Islet of Langerhans (tissue), 1 donor: ENCODE results near the gene DIS3L2.

ENCODE experiments used
- FAIRE-seq: peaks from one replicate; lab custom pipeline; 2011; peaks lifted over from hg19 to GRCh38; lab: Jason Lieb, UNC

DIS3L2 gene, protein sequence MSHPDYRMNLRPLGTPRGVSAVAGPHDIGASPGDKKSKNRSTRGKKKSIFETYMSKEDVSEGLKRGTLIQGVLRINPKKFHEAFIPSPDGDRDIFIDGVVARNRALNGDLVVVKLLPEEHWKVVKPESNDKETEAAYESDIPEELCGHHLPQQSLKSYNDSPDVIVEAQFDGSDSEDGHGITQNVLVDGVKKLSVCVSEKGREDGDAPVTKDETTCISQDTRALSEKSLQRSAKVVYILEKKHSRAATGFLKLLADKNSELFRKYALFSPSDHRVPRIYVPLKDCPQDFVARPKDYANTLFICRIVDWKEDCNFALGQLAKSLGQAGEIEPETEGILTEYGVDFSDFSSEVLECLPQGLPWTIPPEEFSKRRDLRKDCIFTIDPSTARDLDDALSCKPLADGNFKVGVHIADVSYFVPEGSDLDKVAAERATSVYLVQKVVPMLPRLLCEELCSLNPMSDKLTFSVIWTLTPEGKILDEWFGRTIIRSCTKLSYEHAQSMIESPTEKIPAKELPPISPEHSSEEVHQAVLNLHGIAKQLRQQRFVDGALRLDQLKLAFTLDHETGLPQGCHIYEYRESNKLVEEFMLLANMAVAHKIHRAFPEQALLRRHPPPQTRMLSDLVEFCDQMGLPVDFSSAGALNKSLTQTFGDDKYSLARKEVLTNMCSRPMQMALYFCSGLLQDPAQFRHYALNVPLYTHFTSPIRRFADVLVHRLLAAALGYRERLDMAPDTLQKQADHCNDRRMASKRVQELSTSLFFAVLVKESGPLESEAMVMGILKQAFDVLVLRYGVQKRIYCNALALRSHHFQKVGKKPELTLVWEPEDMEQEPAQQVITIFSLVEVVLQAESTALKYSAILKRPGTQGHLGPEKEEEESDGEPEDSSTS

DNA sequence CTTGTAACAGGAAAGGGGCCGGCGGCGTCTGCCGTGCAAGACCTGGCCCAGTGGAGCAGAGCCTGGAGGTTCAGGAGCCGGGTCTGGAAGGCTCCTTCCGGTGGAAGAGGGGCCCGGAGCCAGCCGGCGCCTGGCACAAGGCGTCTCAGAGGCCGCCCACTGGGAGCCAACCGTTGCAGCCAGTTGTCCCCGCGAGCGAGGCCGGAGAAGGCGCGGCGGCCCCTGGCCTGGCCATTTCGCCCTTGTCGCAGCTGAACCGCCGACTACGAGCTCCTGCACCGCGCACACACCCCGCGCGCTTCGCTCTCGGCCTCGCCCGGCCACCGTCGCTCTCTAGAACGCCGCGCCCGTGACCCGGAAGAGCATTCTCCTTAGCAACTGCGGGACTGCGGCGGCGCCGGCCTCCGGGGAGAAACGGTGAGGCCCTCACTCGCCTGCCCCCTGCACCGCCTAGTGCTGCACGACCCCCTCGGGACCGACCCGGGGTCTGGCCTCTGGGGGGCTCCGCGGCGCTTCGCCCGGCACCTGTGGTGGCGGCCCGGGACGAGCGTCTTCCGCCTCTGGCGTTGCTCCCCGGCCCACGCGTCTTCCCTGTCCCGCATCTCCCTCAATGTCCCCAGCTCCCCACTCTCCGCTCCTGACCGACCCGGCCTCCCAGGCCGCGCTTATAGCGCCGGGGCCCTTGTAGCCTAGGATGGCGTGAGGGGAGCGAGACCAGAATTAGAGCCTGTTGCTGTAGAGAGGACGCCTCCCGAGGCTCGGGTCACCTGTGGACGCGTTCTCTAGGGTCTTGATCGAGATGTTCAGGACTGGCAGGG lies at the start of gene DIS3L2:
TSS of gene DIS3L2 (plus strand) at position 365 of the 818 bp plus-strand sequence. CDS start 53,215 bp downstream, outside the sequence.
- FAIRE-seq = no peak

DNA sequence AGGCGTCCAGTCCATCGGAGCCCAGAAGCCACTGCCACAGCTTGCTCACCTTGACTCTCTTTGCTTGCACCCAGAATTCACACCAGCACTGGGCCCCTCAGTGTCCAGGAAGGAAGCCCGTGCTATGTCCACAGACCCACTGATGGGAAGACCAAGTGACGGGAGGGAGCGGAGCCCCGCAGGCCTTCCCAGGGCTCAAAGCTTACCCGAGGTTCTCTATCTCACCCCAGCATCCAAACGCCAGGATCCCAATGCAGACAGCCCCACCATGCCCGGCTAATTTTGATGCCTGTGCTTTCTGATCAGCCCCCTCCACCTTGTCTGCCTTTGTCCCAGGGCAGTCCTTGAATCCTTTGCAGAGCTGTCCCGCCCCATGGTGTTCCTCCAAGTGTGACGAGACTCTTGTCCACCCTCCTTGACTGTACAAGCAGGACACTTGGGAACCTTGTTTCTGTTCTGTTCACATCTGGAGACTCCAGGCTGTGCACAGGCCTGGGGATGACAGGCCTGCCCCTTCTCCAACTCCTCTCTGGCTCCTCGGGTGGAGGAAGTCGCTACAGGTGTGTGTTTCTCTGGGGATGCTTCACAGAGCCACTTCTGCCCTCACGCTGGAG lies 47.3 kb upstream of the DIS3L2 start:
- no peak for FAIRE-seq

DNA sequence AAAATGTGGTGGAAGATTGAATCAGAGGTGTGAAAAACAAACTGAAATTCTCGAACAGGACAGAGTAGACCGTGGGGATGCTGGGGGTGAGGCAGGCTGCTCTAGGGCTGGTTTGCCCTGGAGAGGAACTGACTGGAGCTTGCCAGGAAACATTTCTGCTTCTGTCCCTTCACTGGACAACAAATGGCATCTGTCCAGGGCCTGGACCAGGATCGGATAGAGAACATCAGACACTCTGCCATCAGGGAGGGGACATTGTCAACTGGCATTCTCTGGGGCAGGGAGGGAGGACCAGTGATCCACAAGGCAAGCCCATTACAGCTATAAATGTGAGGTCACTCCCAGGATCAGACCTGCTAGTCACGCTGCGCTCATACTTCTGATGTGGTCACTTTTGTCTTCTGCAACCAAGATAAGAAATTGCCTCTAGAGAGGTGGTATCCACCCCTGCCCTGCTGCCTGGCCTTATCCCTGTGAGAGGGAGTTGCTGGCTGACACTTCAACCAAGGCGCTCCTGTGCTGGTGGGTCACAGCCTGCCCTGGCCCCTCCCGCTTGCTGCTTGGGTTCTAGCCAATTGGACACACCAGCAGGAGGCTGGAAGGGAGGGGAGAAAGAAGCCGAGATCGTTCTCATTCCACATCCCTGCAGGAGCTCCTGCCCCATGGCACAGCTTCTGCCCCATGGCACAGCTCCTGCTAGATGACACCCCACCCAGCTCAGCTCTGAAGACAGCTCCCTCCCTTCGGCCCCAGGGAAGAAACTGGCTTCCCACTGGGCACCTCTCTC lies 44.0 kb upstream of the DIS3L2 start:
- no peak for FAIRE-seq

DNA sequence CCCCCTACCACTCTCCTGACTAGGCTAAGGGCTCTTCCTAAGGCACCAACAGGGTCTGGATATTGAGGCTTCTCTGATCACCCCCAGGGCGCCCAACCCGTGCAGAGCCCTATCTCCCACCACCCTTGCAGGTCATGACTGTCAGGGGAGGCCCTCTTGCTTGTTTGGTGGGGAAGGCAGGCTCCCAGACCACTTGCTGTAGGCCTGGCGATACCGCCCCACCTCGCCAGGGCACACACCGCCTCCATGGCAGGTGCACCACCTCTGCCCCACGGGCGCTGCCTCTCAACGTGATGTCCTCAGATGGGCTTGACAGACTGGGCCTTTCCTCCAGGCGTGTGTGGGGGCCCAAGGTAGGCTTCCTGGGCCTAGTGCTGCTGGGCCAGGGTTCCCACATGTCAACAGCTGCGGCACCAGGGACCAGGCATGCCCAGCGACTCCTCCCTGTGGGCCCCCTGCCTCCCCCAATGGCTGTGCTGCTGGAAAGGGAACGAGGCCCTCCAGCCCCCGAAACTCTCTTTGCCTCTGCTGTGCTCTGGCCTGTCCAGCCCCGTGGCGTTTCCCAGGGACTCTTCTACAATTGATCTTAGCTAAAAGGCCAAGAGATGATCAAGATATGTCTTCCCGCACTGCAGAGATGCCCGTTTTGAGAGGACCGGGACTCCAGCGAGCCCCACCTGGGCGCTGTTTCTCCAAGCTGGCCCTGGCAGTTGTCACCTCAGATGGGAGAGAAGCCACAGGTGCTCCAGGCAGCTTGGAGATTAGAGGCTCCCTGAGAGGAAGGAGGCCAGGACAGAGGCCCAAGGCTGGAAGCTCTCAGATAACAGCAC lies 42.8 kb upstream of the DIS3L2 start:
- FAIRE-seq = no peak

DNA sequence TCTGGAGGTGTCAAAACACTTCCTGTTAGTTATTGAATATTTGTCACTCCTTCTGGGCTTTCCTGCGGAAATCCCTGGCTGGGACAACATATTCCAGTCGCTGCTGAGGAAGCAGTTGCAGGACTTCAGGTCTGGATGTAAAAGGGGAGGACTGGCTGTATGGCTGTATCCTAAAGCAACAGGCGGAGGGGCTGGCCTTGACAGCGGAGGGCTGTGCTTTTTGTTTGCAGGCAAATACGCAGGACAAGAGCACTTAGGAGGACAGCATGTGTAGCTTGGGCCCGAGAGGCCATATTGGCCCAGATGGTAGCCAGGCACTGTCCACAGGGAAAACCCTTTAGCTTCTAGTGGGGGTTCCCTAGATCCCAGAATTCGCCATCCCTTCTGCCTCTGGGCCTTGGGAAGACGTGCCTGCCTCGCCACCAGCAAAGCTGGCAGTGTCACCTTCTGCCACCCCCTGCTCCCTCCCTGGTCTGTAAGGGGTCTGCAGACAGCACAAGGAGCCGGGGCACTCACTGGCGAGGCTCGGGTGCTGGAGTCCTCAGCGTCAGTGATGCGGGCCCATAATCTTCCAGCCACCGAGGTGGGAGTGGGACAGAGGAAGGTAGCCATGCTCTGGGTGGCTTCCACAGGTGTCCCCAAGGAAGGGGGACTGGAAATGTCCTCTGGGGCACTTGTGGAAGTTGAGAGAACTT lies 42.0 kb upstream of the DIS3L2 start:
- no peak for FAIRE-seq

DNA sequence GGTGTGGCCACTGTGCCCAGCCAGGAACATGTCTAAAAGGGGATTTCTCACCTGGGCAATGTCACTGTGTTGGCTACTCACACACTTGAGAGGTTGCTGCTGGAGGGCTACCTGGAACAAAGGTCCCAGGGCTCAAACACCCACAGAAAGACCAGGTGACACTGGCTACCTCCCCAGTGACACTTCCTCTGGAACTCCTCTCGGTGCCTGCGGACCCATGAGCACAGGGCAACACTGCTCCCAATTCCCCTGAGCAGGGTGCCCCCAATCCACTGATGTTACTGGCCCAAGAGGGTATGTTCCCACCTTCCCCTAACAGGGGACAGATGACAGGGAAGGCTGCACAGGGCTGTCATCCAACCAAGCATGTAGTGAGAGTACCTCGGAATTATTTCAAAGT lies 41.1 kb upstream of the DIS3L2 start:
- no peak for FAIRE-seq

DNA sequence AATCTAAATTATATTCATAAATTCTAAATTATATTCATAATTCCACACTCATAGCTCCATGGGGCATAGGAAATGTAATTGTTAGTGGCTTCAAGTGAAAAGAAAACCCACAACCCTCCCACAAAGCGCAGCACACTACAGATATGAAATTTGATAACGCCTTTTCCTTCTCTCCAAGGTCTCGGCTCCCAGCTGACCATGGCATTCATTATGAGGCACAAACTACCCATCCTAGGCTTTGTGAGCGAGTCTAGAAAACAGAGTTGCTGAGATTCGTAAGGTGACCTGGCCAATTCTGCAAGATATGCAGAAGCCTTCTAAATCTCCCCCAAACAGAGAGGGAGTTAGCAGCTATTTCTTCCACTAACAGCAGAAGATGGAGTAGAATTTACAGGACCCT lies 40.7 kb upstream of the DIS3L2 start:
- no peak for FAIRE-seq

DNA sequence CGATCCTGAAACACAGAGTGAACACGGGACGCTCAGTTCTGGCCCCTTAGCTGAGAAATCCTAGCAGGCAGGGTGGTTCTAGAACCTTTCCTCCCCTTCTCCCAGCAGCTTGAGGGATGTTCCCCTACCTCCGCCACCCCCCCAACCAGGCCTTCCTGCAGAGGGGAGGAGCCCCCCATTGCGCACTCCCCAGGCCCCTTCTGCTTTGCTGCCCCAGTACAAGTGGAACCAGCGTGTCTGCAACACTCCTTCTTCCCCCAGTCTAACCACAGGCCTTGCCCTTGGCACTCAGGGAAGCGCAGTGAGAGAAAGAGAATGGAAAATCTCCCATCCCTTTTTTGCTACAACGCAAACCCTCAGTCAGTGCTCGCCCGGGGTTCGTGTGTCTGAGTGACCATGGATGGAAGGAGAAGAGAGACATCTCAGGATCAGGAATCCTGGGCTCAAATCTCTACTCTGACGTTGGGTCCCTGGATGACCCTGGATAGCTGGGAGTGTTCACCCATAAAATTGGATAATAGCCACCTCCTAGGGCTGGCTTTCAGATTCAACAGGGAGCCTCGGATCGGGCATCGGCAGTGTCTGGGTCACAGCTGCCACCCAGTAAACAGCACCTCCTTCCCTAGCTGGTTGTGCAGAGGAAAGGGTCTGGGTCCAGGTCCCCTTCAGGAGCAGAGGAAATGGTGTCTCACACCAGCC lies 39.1 kb upstream of the DIS3L2 start:
- no peak for FAIRE-seq

DNA sequence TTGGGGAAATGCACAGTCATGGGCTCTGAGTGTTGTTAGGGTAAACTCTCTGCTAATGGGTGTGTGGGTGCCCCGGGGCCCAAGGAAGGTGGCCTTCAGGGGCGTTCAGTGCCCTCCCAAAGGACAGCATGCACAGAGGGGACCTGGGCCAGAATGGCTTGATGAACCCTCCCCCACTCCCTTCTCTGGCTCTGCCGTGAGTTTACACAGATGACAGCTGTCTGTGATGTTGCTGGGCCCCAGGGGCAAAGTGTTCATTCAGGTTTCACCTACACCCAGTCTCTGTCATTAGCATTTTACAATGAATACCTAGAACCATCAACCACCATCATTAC lies 38.5 kb upstream of the DIS3L2 start:
- no peak for FAIRE-seq

DNA sequence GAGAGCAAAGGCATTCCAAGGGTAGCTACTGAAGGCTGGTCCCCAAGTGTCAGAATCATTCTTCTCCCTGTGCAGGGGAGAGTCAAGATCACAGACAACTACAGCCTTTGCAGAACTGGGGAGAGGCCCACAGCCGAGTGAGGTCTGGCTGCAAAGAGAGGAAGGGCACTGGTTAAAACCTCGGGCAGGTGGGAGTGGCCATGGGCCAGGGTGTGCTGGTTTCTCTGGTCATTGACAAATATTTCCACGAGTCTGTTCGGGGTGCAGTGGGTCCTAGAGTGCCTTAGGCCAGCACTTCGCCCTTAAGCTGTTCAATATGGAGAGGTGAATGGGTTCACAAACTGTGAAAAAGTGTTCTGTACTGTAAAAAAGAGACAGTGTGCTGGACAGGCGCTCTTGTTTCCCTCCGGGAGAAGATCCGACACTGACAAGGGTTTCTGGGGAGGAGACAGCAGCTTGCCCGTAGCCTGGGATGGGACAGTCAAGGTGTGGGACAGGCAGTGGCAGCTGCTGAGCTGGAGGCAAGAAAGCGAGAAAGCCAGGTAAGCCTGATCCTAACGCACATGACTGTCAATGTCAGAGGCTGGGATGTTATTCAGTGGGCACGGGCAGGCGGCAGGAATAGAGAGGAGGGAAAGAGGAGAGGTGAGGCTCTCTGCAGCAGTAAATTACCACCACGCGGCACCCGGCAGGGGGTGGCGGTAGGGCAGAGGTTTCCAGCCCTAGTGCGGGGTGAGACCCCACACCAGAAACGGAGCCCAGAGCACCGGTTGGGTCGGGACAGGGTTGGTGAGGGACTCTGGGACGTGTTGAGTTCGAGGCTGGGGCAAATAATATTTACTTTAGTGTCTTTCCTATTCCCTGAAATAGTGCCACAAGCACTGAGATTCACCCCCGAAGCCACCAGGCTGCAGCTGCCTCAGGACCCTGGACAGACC lies 37.3 kb upstream of the DIS3L2 start:
- no peak for FAIRE-seq

DNA sequence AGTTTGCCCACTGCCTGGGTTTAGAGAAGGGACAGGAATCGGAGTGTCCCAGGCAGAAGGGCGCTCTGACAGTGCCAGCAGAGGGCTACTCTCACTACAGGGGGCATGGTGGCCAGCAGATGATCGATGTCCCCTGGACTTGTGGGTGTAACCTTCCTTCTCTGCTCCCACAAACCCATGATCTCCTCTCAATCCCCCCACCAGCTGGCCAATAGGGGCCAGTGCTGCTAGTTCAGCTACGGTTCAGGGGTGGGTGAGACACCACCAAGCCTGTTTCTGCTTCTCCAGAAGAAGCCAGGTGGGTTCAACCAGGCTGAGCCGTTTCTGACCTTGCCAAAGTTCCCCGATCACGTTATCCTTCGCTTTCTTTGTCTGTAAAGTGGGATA lies 36.6 kb upstream of the DIS3L2 start:
- no peak for FAIRE-seq

DNA sequence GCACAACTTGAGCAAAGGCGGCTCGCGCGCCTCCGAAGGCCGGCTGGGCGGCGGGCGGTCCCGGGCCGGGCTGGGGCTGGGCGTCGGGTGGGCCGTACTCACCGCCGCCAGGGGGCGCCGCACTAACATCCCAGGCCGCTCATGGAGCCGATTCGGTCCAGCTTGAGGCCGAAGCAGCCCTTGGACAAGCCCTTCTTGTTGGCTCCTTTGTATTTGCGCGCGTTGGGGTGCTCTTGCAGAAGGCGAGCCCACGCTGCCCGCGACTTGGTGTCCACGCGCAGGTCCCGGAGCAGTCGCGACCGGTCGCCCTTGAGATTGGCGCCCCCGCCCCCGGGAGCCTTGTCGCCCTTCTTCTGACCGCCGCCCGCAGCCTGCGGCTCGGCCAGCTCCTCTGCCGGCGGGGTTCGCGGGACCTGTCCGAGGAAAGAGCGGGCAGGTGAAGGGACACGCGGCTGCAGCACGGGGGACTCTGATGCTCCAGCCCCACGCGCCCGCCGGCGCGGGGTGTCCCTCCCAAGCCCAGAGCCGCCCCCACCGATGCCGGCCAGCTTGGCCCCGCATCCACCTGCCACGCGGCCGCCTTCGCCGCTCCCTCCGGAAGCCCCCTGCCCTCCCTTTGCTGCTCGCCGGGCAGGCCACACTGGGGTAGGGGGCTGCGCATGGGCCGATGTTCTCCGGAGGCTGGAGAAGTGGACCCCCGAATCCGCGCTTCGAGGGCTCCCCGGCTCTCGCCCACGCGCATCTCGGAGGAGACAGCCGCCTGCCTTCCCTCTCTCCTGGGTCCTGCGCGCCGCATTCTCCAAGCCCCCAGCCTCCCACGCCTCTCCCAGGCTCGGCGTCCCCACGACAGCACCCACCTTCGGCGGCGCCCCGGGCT lies 36.0 kb upstream of the DIS3L2 start:
- FAIRE-seq = no peak

DNA sequence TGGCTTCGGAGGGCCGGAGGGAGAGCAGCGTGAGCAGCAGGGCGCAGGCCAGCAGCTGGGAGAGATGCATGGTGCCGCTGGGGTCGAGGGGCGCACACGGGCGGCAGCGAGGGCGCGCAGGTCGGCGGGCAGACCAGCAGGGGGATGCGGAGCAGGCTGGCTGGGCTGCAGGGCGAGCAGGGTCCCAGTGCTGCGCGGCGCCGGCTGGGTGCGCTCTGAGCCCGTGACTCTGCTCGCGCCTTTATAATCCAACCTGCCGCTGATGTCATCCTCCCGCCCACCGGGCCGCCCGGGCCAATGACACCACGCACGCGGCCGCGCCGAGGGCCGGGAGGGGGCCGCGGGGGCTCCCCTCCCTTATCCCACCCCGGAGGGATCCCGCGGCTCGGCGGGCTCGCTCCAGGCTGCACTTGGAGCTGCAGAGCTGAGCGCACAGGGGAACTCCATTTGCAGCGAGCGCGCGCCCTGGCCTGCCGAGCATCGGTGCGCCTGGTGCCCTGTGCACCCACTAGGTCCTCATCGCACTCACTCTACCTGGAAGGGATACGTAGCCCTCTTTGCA lies 35.3 kb upstream of the DIS3L2 start, which contains the start of gene NPPC:
TSS of gene NPPC (minus strand) at position 217 of the 562 bp plus-strand sequence. CDS start at position 70, 147 bp downstream.
- no peak for FAIRE-seq

DNA sequence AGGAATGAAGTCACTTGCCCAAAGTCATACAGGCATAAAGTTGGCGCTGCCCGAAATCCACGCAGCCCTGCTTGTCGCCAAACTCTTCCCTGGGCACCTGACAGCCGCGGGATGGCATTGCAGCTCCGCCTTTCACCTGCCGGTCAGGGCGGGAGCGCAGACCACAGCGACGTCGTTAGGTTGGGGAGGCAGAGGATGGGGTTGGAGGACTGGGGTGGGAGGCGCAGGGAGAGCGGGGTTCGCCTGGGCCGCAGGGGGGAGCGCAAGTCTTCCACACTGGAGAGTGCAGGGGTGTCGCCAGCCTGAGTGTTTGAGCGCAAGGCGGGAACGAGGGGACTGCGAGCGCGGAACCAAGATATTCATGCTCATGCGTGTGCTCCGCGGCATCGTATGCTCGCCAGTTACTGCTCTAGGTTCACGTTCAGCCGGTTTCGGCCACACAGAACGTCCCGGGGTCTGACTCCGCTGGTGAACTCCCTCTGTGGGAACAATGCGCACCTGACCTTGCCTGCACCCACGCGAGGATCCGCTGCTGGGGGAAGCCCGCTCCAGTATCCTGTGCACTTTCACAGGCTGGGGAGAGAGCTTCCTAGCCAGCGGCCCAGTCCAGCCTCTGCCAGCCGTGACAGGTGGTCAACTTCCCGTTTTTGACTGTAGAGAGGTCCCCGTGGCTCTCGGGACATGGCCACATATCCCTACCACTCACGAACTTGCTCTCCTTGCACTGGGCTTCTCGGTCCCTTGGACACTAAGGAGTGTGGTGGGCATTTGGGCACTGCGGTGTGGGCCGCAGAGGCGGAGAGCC lies 34.5 kb upstream of the DIS3L2 start:
- FAIRE-seq = no peak

DNA sequence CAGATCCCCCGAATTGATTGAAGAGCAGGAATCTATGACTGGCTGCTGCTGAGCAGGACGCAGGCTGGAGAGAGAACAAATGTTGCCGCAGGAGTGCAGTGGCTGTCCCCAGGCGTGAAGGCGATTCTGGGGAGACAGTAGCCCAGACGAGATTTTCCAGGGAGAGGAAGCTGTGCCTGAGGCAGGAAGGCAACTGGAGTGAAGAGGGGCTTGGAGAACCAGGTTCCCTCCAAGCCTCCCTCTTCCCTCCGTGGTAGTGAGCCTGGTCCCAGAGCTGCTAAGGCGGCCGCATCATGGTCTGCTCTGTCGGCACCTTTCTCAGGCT lies 34.0 kb upstream of the DIS3L2 start:
- no peak for FAIRE-seq

DNA sequence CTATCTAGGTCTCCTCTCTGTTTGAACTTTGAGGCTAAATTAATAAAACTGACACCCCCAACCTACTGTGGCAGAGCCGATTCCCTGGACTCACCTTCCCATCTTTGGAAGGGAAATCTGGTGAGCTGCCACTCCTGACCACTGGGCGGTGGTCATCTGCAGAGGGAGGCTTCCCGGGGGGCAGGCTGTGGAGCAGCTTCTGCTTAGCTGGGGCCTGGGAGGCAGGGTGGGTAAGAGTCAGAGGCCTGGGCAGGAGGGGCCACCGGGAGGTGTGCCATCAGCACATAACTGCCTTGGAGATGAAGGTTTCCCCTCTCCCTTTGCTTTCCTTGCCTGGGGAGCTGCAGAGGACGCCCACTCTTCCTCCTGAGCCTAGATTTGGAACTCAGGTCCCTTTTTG lies 33.0 kb upstream of the DIS3L2 start:
- FAIRE-seq = no peak
